HG03575 (cell line): ENCODE measurements around the gene PRKN.

Experiments
- ATAC-seq: cut with Tn5 transposase; IDR thresholded peaks from one replicate; pipeline ENCODE4 v1.9.1; 2021; ENCODE audit not compliant: unreplicated experiment, insufficient number of reproducible peaks, low FRiP score; ENCODE audit errors: extremely low read depth

PRKN gene

GRCh38 chr6:161480421-161481155 is 1247.0 kb downstream of the PRKN start:
- ATAC-seq = no peak

GRCh38 chr6:161479376-161479775 is 1248.2 kb downstream of the PRKN start:
- ATAC-seq = no peak

- ATAC-seq = no peak
Measured at GRCh38 chr6:161477876-161478425, 1249.6 kb downstream of the PRKN start.

- no peak for ATAC-seq
Measured at GRCh38 chr6:161476711-161477110, 1250.9 kb downstream of the PRKN start.

- ATAC-seq = no peak
Measured at GRCh38 chr6:161465403-161465802, 1262.2 kb downstream of the PRKN start.

- ATAC-seq = no peak
Measured at GRCh38 chr6:161463071-161463470, 1264.5 kb downstream of the PRKN start.

GRCh38 chr6:161462148-161462547 is 1265.4 kb downstream of the PRKN start:
- ATAC-seq = no peak

- ATAC-seq = no peak
Measured at GRCh38 chr6:161459008-161459615, 1268.5 kb downstream of the PRKN start.

GRCh38 chr6:161458201-161458951 is 1269.2 kb downstream of the PRKN start:
- ATAC-seq = no peak

GRCh38 chr6:161455848-161456247 is 1271.7 kb downstream of the PRKN start:
- no peak for ATAC-seq

- ATAC-seq = no peak
Measured at GRCh38 chr6:161453558-161453957, 1274.0 kb downstream of the PRKN start.

- no peak for ATAC-seq
Measured at GRCh38 chr6:161452241-161452640, 1275.3 kb downstream of the PRKN start.

- no peak for ATAC-seq
Measured at GRCh38 chr6:161449521-161449920, 1278.0 kb downstream of the PRKN start.

GRCh38 chr6:161446949-161447348 is 1280.6 kb downstream of the PRKN start:
- ATAC-seq = no peak

- no peak for ATAC-seq
Measured at GRCh38 chr6:161446296-161446925, 1281.2 kb downstream of the PRKN start.

GRCh38 chr6:161445021-161445799 is 1282.4 kb downstream of the PRKN start:
- ATAC-seq = no peak

- ATAC-seq = no peak
Measured at GRCh38 chr6:161444464-161444863, 1283.1 kb downstream of the PRKN start.

- ATAC-seq = no peak
Measured at GRCh38 chr6:161443848-161444247, 1283.7 kb downstream of the PRKN start.

- ATAC-seq = no peak
Measured at GRCh38 chr6:161442420-161442819, 1285.1 kb downstream of the PRKN start.
